Duodenal mucosa (tissue), 2 donors: ENCODE measurements around the gene TSPAN14.

Experiments used
- H3K27ac ChIP-seq: one replicate; pipeline ENCODE4 v1.7.0; 2013; ENCODE audit warnings: low read depth, low read length
- H3K27me3 ChIP-seq, 2 donors: one replicate each; pipeline ENCODE4 v1.7.0; 2013; ENCODE audit warnings: low read length in 2 of 2, control low read depth in 1 of 2; ENCODE audit not compliant: insufficient read depth in 2 of 2, control insufficient read depth in 1 of 2
- H3K36me3 ChIP-seq, 2 donors: one replicate each; pipeline ENCODE4 v1.7.0; 2013; ENCODE audit warnings: low read length in 2 of 2, control low read depth in 1 of 2; ENCODE audit not compliant: insufficient read depth in 2 of 2, control insufficient read depth in 1 of 2
- H3K4me1 ChIP-seq, 2 donors: one replicate each; pipeline ENCODE4 v1.7.0; 2013; ENCODE audit warnings: low read length in 2 of 2, control low read depth in 1 of 2; ENCODE audit not compliant: insufficient read depth in 2 of 2, control insufficient read depth in 1 of 2
- H3K4me3 ChIP-seq, 2 donors: one replicate each; pipeline ENCODE4 v1.7.0; 2013; ENCODE audit warnings: low read length in 2 of 2, low read depth in 1 of 2
- H3K9ac ChIP-seq, 2 donors: one replicate each; pipeline ENCODE4 v1.7.0; 2013; ENCODE audit warnings: low read length in 2 of 2, low read depth in 1 of 2
- H3K9me3 ChIP-seq, 2 donors: one replicate each; pipeline ENCODE4 v1.7.0; 2013; ENCODE audit warnings: low read length in 2 of 2, control low read depth in 1 of 2; ENCODE audit not compliant: control insufficient read depth in 1 of 2

Gene TSPAN14

GRCh38 chr10:80487421-80487785 is 33.3 kb downstream of the TSPAN14 start:
- Histone ChIP-seq H3K27me3 (no peaks in the 10 kb centered on the region), H3K9me3 (no peaks in the 10 kb centered on the region), H3K4me3 (no peak overlapping the region), H3K27ac (no peak overlapping the region), H3K4me1 (peaks cover 35 to 44% of the 10 kb centered on the region in 2 donors), H3K36me3 (peaks cover 19 to 33% of the 10 kb centered on the region in 2 donors), H3K9ac (no peak overlapping the region)

- no peaks in the 10 kb centered on the region for H3K27me3 ChIP-seq
- no peaks in the 10 kb centered on the region for H3K9me3 ChIP-seq
- H3K9ac ChIP-seq, result no peak overlapping the region
- peaks cover 35 to 43% of the 10 kb centered on the region in 2 donors for H3K4me1 ChIP-seq
- no peak overlapping the region for H3K27ac ChIP-seq
- peak overlapping the region in 1 of 2 donors; percentile 20 for H3K4me3 ChIP-seq
- H3K36me3 ChIP-seq, result peaks cover 19 to 33% of the 10 kb centered on the region in 2 donors
Measured at GRCh38 chr10:80487791-80488538, 33.9 kb downstream of the TSPAN14 start.

GRCh38 chr10:80488539-80489066 is 34.5 kb downstream of the TSPAN14 start:
- H3K36me3 ChIP-seq, result peaks cover 19 to 33% of the 10 kb centered on the region in 2 donors
- peaks cover 41 to 42% of the 10 kb centered on the region in 2 donors for H3K4me1 ChIP-seq
- no peaks in the 10 kb centered on the region for H3K27me3 ChIP-seq
- no peaks in the 10 kb centered on the region for H3K9me3 ChIP-seq
- H3K9ac ChIP-seq, result no peak overlapping the region
- H3K4me3 ChIP-seq, result no peak overlapping the region
- H3K27ac ChIP-seq, result no peak overlapping the region

- H3K4me3 ChIP-seq, result no peak overlapping the region
- no peaks in the 10 kb centered on the region for H3K27me3 ChIP-seq
- no peak overlapping the region for H3K27ac ChIP-seq
- no peak overlapping the region for H3K9ac ChIP-seq
- peaks cover 46 to 47% of the 10 kb centered on the region in 2 donors for H3K4me1 ChIP-seq
- peaks cover 19 to 33% of the 10 kb centered on the region in 2 donors for H3K36me3 ChIP-seq
- H3K9me3 ChIP-seq, result no peaks in the 10 kb centered on the region
Measured at GRCh38 chr10:80489371-80490112, 35.4 kb downstream of the TSPAN14 start.

GRCh38 chr10:80491251-80492102 is 37.4 kb downstream of the TSPAN14 start:
- Histone ChIP-seq H3K4me1 (peaks cover 33 to 38% of the 10 kb centered on the region in 2 donors), H3K9me3 (no peaks in the 10 kb centered on the region), H3K36me3 (peaks cover 19 to 39% of the 10 kb centered on the region in 2 donors), H3K27ac (peak overlapping the region; percentile 37), H3K9ac (no peak overlapping the region), H3K4me3 (no peak overlapping the region), H3K27me3 (no peaks in the 10 kb centered on the region)

- peaks cover 19 to 39% of the 10 kb centered on the region in 2 donors for H3K36me3 ChIP-seq
- peaks cover 35 to 44% of the 10 kb centered on the region in 2 donors for H3K4me1 ChIP-seq
- no peaks in the 10 kb centered on the region for H3K9me3 ChIP-seq
- no peak overlapping the region for H3K4me3 ChIP-seq
- no peak overlapping the region for H3K9ac ChIP-seq
- H3K27ac ChIP-seq, result no peak overlapping the region
- H3K27me3 ChIP-seq, result no peaks in the 10 kb centered on the region
Measured at GRCh38 chr10:80492848-80493521, 38.9 kb downstream of the TSPAN14 start.

- H3K4me3 ChIP-seq, result no peak overlapping the region
- no peaks in the 10 kb centered on the region for H3K9me3 ChIP-seq
- H3K9ac ChIP-seq, result no peak overlapping the region
- H3K4me1 ChIP-seq, result peaks cover 39 to 43% of the 10 kb centered on the region in 2 donors
- H3K36me3 ChIP-seq, result peaks cover 19 to 39% of the 10 kb centered on the region in 2 donors
- H3K27me3 ChIP-seq, result no peaks in the 10 kb centered on the region
- no peak overlapping the region for H3K27ac ChIP-seq
Measured at GRCh38 chr10:80493522-80494051, 39.5 kb downstream of the TSPAN14 start.

- H3K4me1 ChIP-seq, result peaks cover 55 to 62% of the 10 kb centered on the region in 2 donors
Measured at GRCh38 chr10:80496555-80497172, 42.6 kb downstream of the TSPAN14 start.

More at GRCh38 chr10:80496555-80497172, 42.6 kb downstream of the TSPAN14 start:
- peaks cover 0 to 15% of the 10 kb centered on the region in 2 donors for H3K36me3 ChIP-seq
- no peaks in the 10 kb centered on the region for H3K27me3 ChIP-seq
- no peak overlapping the region for H3K27ac ChIP-seq
- no peak overlapping the region for H3K9ac ChIP-seq
- no peaks in the 10 kb centered on the region for H3K9me3 ChIP-seq
- no peak overlapping the region for H3K4me3 ChIP-seq
